Tibial artery (tissue), 4 donors: Measurements from ENCODE around the gene TAT.

Source experiments
- DNase-seq, 2 donors: peaks; one replicate each; pipeline ENCODE4 v3.0.0-alpha.2; 2019
- H3K27ac ChIP-seq, 2 donors: fragments of 200-600 bp; sonication (generic) in 1 of 2; 1 replicate in 1 of 2; 2 replicates in 1 of 2; pipeline ENCODE4 v1.5.1; 2018 to 2019; ENCODE audit warnings: mild to moderate bottlenecking in 1 of 2
- H3K27me3 ChIP-seq, 2 donors: fragments of 200-600 bp; sonication (generic) in 1 of 2; one replicate each; pipeline versions ENCODE4 v1.5.1 to v1.6.0; 2016 to 2019
- H3K36me3 ChIP-seq, 3 donors: fragments of 200-600 bp; sonication (generic) in 2 of 3; one replicate each; pipeline ENCODE4 v1.5.1; 2016 to 2019; ENCODE audit warnings: mild to moderate bottlenecking in 2 of 3
- H3K4me1 ChIP-seq, 4 donors: fragments of 200-600 bp; sonication (generic) in 2 of 4; 1 replicate in 3 of 4; 2 replicates in 1 of 4; pipeline ENCODE4 v1.5.1; 2016 to 2019
- H3K4me3 ChIP-seq, 2 donors: fragments of 200-600 bp; sonication (generic) in 1 of 2; 1 replicate in 1 of 2; 2 replicates in 1 of 2; pipeline ENCODE4 v1.5.1; 2018 to 2019; ENCODE audit warnings: mild to moderate bottlenecking in 2 of 2
- H3K9me3 ChIP-seq, 3 donors: fragments of 200-600 bp; sonication (generic) in 1 of 3; one replicate each; pipeline ENCODE4 v1.5.1; 2016 to 2019
- intact Hi-C: fragments of 100-400 bp; cut with DNase I; formaldehyde crosslinking; loops from one replicate; pipeline ENCODE4 v1.15.0; 2023; ENCODE audit warnings: low total_unique reads
- TF ChIP-seq, protein P1 (sequence below), 2 experiments: fragments of 200-600 bp in 1 of 2; fragments of 450-650 bp in 1 of 2; IDR thresholded peaks; one replicate each; pipeline ENCODE4 v1.5.1; 2017 to 2019; ENCODE audit warnings: antibody characterized with exemption in 2 of 2, mild to moderate bottlenecking in 1 of 2, moderate library complexity in 1 of 2

TAT gene

DNA sequence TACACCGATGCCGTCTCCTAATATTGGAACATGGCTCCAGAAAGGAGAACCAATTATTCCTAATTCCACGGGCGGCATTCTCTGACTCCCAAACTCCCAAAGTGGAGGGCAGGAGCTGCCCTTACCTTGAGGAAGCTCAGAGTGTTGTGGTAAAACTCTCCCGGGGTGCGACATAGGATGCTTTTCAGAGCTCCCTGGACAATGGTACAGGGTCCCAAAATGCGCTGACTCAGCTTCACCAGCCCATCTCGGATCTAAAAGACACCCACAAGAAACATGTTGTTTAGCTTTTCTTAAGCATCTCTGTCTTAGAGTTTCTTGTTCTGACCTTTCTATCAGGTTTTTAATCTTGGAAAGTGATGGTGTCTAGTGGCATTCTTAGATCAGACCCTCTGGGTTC lies 6.7 kb downstream of the TAT start:
- Histone ChIP-seq H3K27ac (no peak overlapping the region), H3K27me3 (no peaks in the 10 kb centered on the region), H3K4me1 (no peaks in the 10 kb centered on the region), H3K9me3 (no peaks in the 10 kb centered on the region), H3K36me3 (no peaks in the 10 kb centered on the region), H3K4me3 (no peak overlapping the region)
- intact Hi-C loops: no loop called here
- DNase-seq: no peak
- TF ChIP-seq, protein P1, sequence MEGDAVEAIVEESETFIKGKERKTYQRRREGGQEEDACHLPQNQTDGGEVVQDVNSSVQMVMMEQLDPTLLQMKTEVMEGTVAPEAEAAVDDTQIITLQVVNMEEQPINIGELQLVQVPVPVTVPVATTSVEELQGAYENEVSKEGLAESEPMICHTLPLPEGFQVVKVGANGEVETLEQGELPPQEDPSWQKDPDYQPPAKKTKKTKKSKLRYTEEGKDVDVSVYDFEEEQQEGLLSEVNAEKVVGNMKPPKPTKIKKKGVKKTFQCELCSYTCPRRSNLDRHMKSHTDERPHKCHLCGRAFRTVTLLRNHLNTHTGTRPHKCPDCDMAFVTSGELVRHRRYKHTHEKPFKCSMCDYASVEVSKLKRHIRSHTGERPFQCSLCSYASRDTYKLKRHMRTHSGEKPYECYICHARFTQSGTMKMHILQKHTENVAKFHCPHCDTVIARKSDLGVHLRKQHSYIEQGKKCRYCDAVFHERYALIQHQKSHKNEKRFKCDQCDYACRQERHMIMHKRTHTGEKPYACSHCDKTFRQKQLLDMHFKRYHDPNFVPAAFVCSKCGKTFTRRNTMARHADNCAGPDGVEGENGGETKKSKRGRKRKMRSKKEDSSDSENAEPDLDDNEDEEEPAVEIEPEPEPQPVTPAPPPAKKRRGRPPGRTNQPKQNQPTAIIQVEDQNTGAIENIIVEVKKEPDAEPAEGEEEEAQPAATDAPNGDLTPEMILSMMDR (IDR thresholded peaks at IDR 0.05): no peak

DNA sequence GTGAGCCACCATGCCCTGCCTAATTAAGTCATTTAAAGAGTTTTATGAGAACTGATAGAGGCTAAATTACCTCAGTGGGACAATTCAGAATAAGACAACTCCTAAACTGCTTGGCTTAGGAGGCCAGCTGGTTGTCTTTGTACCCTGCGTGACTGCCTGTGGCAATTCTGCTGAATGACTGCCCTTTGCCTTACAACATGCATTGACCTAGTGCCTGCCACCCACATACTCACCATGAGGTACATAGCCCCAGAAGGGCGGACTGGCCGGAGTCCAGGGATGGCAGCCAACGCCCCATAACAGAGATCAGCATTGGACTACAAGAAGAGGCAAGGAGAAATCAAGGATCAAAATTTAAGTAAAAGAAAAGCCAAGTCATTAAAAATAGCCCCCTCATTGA lies 7.3 kb downstream of the TAT start:
- intact Hi-C loops: no loop called here
- no peak overlapping the region for H3K4me3 ChIP-seq
- H3K9me3 ChIP-seq: no peaks in the 10 kb centered on the region
- H3K36me3 ChIP-seq: no peaks in the 10 kb centered on the region
- peaks cover 0 to 3% (median 0%) of the 10 kb centered on the region in 4 donors for H3K4me1 ChIP-seq
- H3K27me3 ChIP-seq: no peaks in the 10 kb centered on the region
- TF ChIP-seq, protein P1 (IDR thresholded peaks at IDR 0.05): no peak
- no peak for DNase-seq
- H3K27ac ChIP-seq: no peak overlapping the region

DNA sequence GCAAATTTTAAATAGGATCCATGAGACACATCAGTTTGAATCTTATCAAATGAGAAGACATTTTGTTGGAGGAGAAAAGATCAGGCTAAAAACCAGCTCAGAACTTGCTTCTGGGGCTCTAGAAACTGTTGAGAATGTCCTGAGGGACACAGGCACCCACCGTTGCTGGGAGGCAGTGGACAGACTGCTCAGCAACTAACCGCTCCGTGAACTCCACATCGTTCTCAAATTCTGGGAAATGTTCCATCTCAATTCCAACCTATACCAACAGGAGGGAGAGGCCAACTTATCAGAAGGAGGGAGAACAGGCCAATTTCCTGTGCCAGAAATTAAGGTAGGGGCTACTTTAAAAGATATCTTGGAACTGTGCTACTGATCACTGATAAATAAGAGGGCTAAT lies 8.3 kb downstream of the TAT start:
- TF ChIP-seq, protein P1 (IDR thresholded peaks at IDR 0.05): no peak
- no peak overlapping the region for H3K27ac ChIP-seq
- H3K4me1 ChIP-seq: peaks cover 0 to 9% (median 0%) of the 10 kb centered on the region in 4 donors
- H3K4me3 ChIP-seq: no peak overlapping the region
- H3K27me3 ChIP-seq: no peaks in the 10 kb centered on the region
- intact Hi-C loops: no loop called here
- no peaks in the 10 kb centered on the region for H3K9me3 ChIP-seq
- no peak for DNase-seq
- H3K36me3 ChIP-seq: no peaks in the 10 kb centered on the region

DNA sequence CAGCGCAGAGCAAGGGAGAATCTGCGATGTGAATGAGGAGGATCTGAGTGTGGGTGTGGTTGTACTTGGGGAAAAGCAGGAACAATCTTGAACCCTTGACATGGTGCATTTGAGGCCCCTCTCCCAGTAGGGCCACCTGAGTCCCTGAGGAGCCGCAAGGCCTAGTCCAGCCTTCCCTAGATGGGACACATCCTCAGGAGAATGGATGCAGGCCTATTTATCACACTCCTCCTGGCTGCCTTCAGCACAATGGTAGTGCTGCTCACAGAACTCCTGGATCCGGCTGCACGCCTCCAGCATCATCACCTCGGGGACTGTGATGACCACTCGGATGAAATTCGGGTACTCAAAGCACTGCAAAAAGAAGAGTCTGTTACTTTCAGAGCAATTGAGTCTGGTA lies 9.0 kb downstream of the TAT start:
- Histone ChIP-seq H3K27ac (no peak overlapping the region), H3K9me3 (no peaks in the 10 kb centered on the region), H3K27me3 (no peaks in the 10 kb centered on the region), H3K36me3 (no peaks in the 10 kb centered on the region), H3K4me1 (peaks cover 0 to 9% (median 0%) of the 10 kb centered on the region in 4 donors), H3K4me3 (no peak overlapping the region)
- no peak for DNase-seq
- intact Hi-C loops: no loop called here
- TF ChIP-seq, protein P1 (IDR thresholded peaks at IDR 0.05): no peak

DNA sequence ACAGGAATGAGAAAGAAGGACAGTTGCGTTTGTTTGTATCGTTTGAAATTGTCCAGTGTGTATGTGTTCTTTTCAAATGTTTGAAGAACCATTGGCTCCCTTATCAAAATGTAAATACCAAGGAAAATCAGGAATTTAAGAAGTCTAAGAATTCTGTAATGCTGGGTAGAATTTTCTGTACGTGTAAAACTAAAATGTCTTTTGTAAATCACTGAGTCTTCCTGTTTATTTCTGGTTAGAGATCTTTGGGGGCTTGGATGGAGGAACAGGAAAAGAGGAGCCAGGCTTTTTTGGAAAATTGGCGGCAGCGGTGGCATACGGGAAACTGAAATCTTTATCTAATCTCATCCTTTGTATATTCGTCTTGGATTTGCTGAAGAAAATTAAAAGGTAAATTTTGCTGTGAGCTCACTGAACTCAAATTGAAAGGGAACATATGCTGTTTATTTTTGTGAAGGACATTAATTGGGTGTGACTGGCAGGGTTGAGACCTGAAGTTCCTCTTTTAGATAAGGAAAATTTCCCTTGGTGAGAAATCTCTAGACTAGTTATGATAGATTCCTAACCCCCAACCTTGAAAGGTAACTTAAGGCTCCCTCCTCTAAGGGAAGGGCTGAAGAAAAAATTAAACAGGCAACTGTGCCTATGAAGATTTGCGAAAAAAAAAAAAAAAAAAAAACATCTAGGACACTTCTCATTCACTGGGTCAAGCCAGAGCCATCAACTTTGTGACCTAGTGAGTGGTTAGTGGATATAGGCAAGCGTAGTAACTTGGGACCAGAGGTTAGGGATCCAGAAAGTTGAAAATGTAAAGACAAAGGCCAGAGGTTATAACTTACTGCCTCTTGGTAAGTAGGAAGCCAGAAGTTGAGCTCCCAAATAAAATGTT lies 10.8 kb downstream of the TAT start:
- no peaks in the 10 kb centered on the region for H3K9me3 ChIP-seq
- no peak overlapping the region for H3K4me3 ChIP-seq
- no peaks in the 10 kb centered on the region for H3K27me3 ChIP-seq
- H3K4me1 ChIP-seq: peaks cover 0 to 9% (median 0%) of the 10 kb centered on the region in 4 donors
- TF ChIP-seq, protein P1 (IDR thresholded peaks at IDR 0.05): no peak
- no peaks in the 10 kb centered on the region for H3K36me3 ChIP-seq
- intact Hi-C loops: no loop called here
- no peak overlapping the region for H3K27ac ChIP-seq
- DNase-seq: no peak
